NCI-H1417 (cell line): ENCODE results near the gene NCKAP1.
"Not testable (repeated sequence)": the region's sequence is repeated elsewhere in the genome, so short reads cannot be mapped to it uniquely, and the experiment has no call there.

Experiments
- DNase-seq, 3 experiments: peaks; one replicate each; lab custom pipeline; 2025; lab: John Stamatoyannopoulos, UW

Gene NCKAP1

GRCh38 chr2:182876653-182877052, 161.6 kb downstream of the NCKAP1 start:
- DNase-seq = not testable (repeated sequence)

- DNase-seq = peak; percentile 8 to 27 (median 9)
These were observed 168.0 kb downstream of the NCKAP1 start for GRCh38 chr2:182870227-182870626.

- DNase-seq = peak in 1 of 3 experiments; percentile 15
These were observed 170.0 kb downstream of the NCKAP1 start for GRCh38 chr2:182868054-182868796.

- no peak for DNase-seq
These were observed 170.7 kb downstream of the NCKAP1 start for GRCh38 chr2:182867426-182868053.

- no peak for DNase-seq
These were observed 171.5 kb downstream of the NCKAP1 start, which contains the start of gene FRZB for GRCh38 chr2:182866461-182867406. TSS of gene FRZB (minus strand) at chr2:182866637. CDS start at chr2:182866552, 85 bp downstream.

- DNase-seq = no peak
These were observed 172.2 kb downstream of the NCKAP1 start for GRCh38 chr2:182866095-182866460.

- DNase-seq = peak in 1 of 3 experiments; percentile 7
These were observed 173.2 kb downstream of the NCKAP1 start for GRCh38 chr2:182864949-182865570.

- no peak for DNase-seq
These were observed 174.6 kb downstream of the NCKAP1 start for GRCh38 chr2:182863642-182864041.

GRCh38 chr2:182862091-182862490, 176.2 kb downstream of the NCKAP1 start:
- no peak for DNase-seq

- DNase-seq = no peak
These were observed 177.4 kb downstream of the NCKAP1 start for GRCh38 chr2:182860858-182861257.
